WTC11 (cell line): Measurements from ENCODE around the gene PREB. TPM values are rescaled to one million over a fixed set of nuclear protein-coding genes. Genes with fewer than 3 reads are reported as not detected.

Experiments used
- ATAC-seq: fragments of 200-7000 bp; cut with Tn5 transposase; 2 replicates; pipeline ENCODE4 v1.10.0; 2021; ENCODE audit warnings: mild to moderate bottlenecking, moderate library complexity
- CTCF ChIA-PET: fragments of 300-600 bp; sonication (Branson Sonifier 250); formaldehyde crosslinking; loops from one replicate; lab custom pipeline; 2021; ENCODE audit warnings: antibody characterized with exemption; lab: Charles Lee
- POLR2A ChIA-PET: fragments of 350-600 bp; sonication (Branson Sonifier 250); formaldehyde crosslinking; loops from one replicate; lab custom pipeline; 2021; ENCODE audit warnings: antibody characterized with exemption; lab: Charles Lee
- DNase-seq: peaks from one replicate; pipeline ENCODE4 v3.0.0; 2021; ENCODE audit warnings: low spot score
- H3K27ac Mint-ChIP-seq: 2 replicates; pipeline ENCODE4 v1.8.0; 2021; ENCODE audit warnings: mixed read lengths
- H3K27me3 Mint-ChIP-seq: 2 replicates; pipeline ENCODE4 v1.8.0; 2021; ENCODE audit warnings: low read depth, mild to moderate bottlenecking, moderate library complexity, mixed read lengths
- H3K36me3 Mint-ChIP-seq: 2 replicates; pipeline ENCODE4 v1.8.0; 2021; ENCODE audit warnings: mixed read lengths
- H3K4me1 Mint-ChIP-seq: 2 replicates; pipeline ENCODE4 v1.8.0; 2022; ENCODE audit warnings: mixed read lengths
- H3K4me3 Mint-ChIP-seq: 2 replicates; pipeline ENCODE4 v1.8.0; 2021; ENCODE audit warnings: mild to moderate bottlenecking, moderate library complexity, mixed read lengths
- H3K9me3 Mint-ChIP-seq: 2 replicates; pipeline ENCODE4 v1.8.0; 2021; ENCODE audit warnings: mixed read lengths
- AR ChIP-seq: fragments of 250-450 bp; sonication (Bioruptor Pico); IDR thresholded peaks from 2 replicates; pipeline ENCODE4 v1.9.0; 2021; ENCODE audit warnings: mild to moderate bottlenecking
- ATF3 ChIP-seq: sonication (generic); formaldehyde crosslinking; conservative IDR thresholded peaks from 2 replicates; pipeline ENCODE4 v1.8.1; 2022; ENCODE audit warnings: mild to moderate bottlenecking, missing genetic modification reagents
- E2F1 ChIP-seq: sonication (generic); formaldehyde crosslinking; IDR thresholded peaks from 2 replicates; pipeline ENCODE4 v1.8.0; 2022; ENCODE audit warnings: mild to moderate bottlenecking, missing genetic modification reagents
- E2F5 ChIP-seq: sonication (generic); formaldehyde crosslinking; IDR thresholded peaks from 2 replicates; pipeline ENCODE4 v1.8.1; 2022; ENCODE audit warnings: mild to moderate bottlenecking, moderate library complexity, missing genetic modification reagents
- EMX1 ChIP-seq: fragments of 250-450 bp; sonication (Bioruptor Pico); IDR thresholded peaks from 2 replicates; pipeline ENCODE4 v1.8.0; 2021; ENCODE audit warnings: mild to moderate bottlenecking
- ERG ChIP-seq: fragments of 250-450 bp; sonication (Bioruptor Pico); IDR thresholded peaks from 2 replicates; pipeline ENCODE4 v1.8.0; 2021; ENCODE audit warnings: mild to moderate bottlenecking
- FOXJ3 ChIP-seq: sonication (generic); formaldehyde crosslinking; IDR thresholded peaks from 2 replicates; pipeline ENCODE4 v1.9.0; 2021; ENCODE audit warnings: missing genetic modification reagents, mild to moderate bottlenecking, borderline replicate concordance
- FOXP4 ChIP-seq: sonication (generic); formaldehyde crosslinking; IDR thresholded peaks from 2 replicates; pipeline ENCODE4 v1.8.0; 2022; ENCODE audit warnings: mild to moderate bottlenecking, missing genetic modification reagents
- JUN ChIP-seq: sonication (generic); formaldehyde crosslinking; IDR thresholded peaks from 2 replicates; pipeline ENCODE4 v1.8.0; 2023; ENCODE audit warnings: mild to moderate bottlenecking, missing genetic modification reagents
- MAX ChIP-seq: sonication (generic); formaldehyde crosslinking; IDR thresholded peaks from 2 replicates; pipeline ENCODE4 v1.8.0; 2022; ENCODE audit warnings: mild to moderate bottlenecking, missing genetic modification reagents
- MXD4 ChIP-seq: fragments of 250-450 bp; sonication (Bioruptor Pico); IDR thresholded peaks from 2 replicates; pipeline ENCODE4 v1.8.0; 2021; ENCODE audit warnings: mild to moderate bottlenecking, moderate library complexity, borderline replicate concordance
- NFATC4 ChIP-seq: fragments of 250-450 bp; sonication (Bioruptor Pico); IDR thresholded peaks from 2 replicates; pipeline ENCODE4 v1.9.0; 2021; ENCODE audit warnings: mild to moderate bottlenecking
- PRDM15 ChIP-seq: sonication (generic); formaldehyde crosslinking; IDR thresholded peaks from 2 replicates; pipeline ENCODE4 v1.8.0; 2022; ENCODE audit warnings: missing genetic modification reagents
- STAT6 ChIP-seq: sonication (generic); formaldehyde crosslinking; conservative IDR thresholded peaks from 2 replicates; pipeline ENCODE4 v1.8.1; 2023; ENCODE audit warnings: mild to moderate bottlenecking, low read depth, missing genetic modification reagents, moderate library complexity
- TEAD4 ChIP-seq: sonication (generic); formaldehyde crosslinking; IDR thresholded peaks from 2 replicates; pipeline ENCODE4 v1.8.0; 2022; ENCODE audit warnings: mild to moderate bottlenecking, missing genetic modification reagents
- TP53 ChIP-seq: sonication (generic); formaldehyde crosslinking; IDR thresholded peaks from 2 replicates; pipeline ENCODE4 v1.8.1; 2023; ENCODE audit warnings: mild to moderate bottlenecking, missing genetic modification reagents
- ZNF219 ChIP-seq: sonication (generic); formaldehyde crosslinking; IDR thresholded peaks from 2 replicates; pipeline ENCODE4 v1.8.0; 2023; ENCODE audit warnings: missing genetic modification reagents, mild to moderate bottlenecking, borderline replicate concordance
- total RNA-seq: library from RNA; stranded (reverse); gene quantifications from 3 replicates; pipeline ENCODE4 v1.2.3, GENCODE V29; 2021

Gene PREB
- total RNA-seq, 1 experiment from 2014 or later, result 69.2 TPM

GRCh38 chr2:27138111-27138510 lies 3.7 kb upstream of the PREB start (continued):
- no peak for TF ChIP-seq E2F5 (CRISPR knock-in tag)
- no peak for TF ChIP-seq AR
- TF ChIP-seq, all 79 proteins: peak for 0

GRCh38 chr2:27137322-27137935 lies 3.0 kb upstream of the PREB start:
- Mint-ChIP-seq H3K27me3 (peaks cover 5% of the 10 kb centered on the region), H3K9me3 (no peaks in the 10 kb centered on the region), H3K4me1 (peaks cover 14% of the 10 kb centered on the region), H3K36me3 (peaks cover 9% of the 10 kb centered on the region)
- DNase-seq (no peak), ATAC-seq (no peak)
- CTCF ChIA-PET, result interaction anchor here (1.0 kb wide), 1 partner anchor 33 kb away, joined by 4 read pairs; no protein-coding TSS in a partner anchor
- no peak for TF ChIP-seq TP53
- TF ChIP-seq ERG (CRISPR knock-in tag), result no peak
- TF ChIP-seq, all 79 proteins: peak for 0
- POLR2A ChIA-PET, result no interaction called here
- Mint-ChIP-seq H3K4me3 (no peak overlapping the region), H3K27ac (no peak overlapping the region)

GRCh38 chr2:27136751-27137150 lies 2.3 kb upstream of the PREB start:
- CTCF ChIA-PET, result interaction anchor here (1.0 kb wide), 1 partner anchor 34 kb away, joined by 4 read pairs; no protein-coding TSS in a partner anchor
- peaks cover 14% of the 10 kb centered on the region for H3K4me1 Mint-ChIP-seq
- DNase-seq, result no peak
- peaks cover 10% of the 10 kb centered on the region for H3K36me3 Mint-ChIP-seq
- no peak for ATAC-seq
- POLR2A ChIA-PET, result no interaction called here
- peaks cover 5% of the 10 kb centered on the region for H3K27me3 Mint-ChIP-seq
- H3K4me3 Mint-ChIP-seq, result no peak overlapping the region
- no peak overlapping the region for H3K27ac Mint-ChIP-seq
- H3K9me3 Mint-ChIP-seq, result no peaks in the 10 kb centered on the region
- TF ChIP-seq MAX (no peak), ATF3 (CRISPR knock-in tag) (no peak), JUN (no peak), NFATC4 (no peak), TEAD4 (no peak), PRDM15 (CRISPR knock-in tag) (no peak), ZNF219 (CRISPR knock-in tag) (no peak), E2F1 (no peak), EMX1 (CRISPR knock-in tag) (no peak), FOXJ3 (no peak), FOXP4 (CRISPR knock-in tag) (no peak), STAT6 (no peak), MXD4 (CRISPR knock-in tag) (no peak)
